H1 (cell line): ENCODE results near the gene LMNTD2. TPM values are rescaled to one million over a fixed set of nuclear protein-coding genes. Genes with fewer than 3 reads are reported as not detected.

Experiments used
- CTCF ChIA-PET: fragments of 300-600 bp; sonication (Branson Sonifier 250); formaldehyde crosslinking; loops from one replicate; lab custom pipeline; 2021; ENCODE audit not compliant: partially characterized antibody; lab: Charles Lee
- POLR2A ChIA-PET: fragments of 300-600 bp; sonication (Branson Sonifier 250); formaldehyde crosslinking; loops from one replicate; lab custom pipeline; 2021; ENCODE audit warnings: inconsistent platforms; ENCODE audit not compliant: partially characterized antibody; lab: Charles Lee
- DNase-seq, 2 experiments: peaks; one replicate each; pipeline versions ENCODE4 v3.0.0 to v3.0.0-alpha.2; 2010 to 2022; ENCODE audit warnings: low spot score in 2 of 2, low read depth in 1 of 2, mixed read lengths in 1 of 2
- FAIRE-seq: peaks from 2 replicates; lab custom pipeline; 2011; peaks lifted over from hg19 to GRCh38; lab: Jason Lieb, UNC
- H2AFZ ChIP-seq: 2 replicates; pipeline ENCODE4 v1.8.1; 2012; ENCODE audit warnings: low read length, inconsistent platforms
- H2AK5ac ChIP-seq: 2 replicates; pipeline ENCODE4 v1.6.1; 2013; ENCODE audit warnings: low read depth, low read length
- H2BK120ac ChIP-seq: replicated peaks from 2 replicates; pipeline ENCODE3; 2013; ENCODE audit warnings: low read depth, low read length, inconsistent platforms
- H2BK12ac ChIP-seq: 2 replicates; pipeline ENCODE4 v1.6.1; 2013; ENCODE audit warnings: low read depth, low read length
- H2BK15ac ChIP-seq: 2 replicates; pipeline ENCODE4 v1.6.1; 2013; ENCODE audit warnings: low read length
- H2BK20ac ChIP-seq: 2 replicates; pipeline ENCODE4 v1.6.1; 2013; ENCODE audit warnings: low read length
- H2BK5ac ChIP-seq: 2 replicates; pipeline ENCODE4 v1.6.1; 2013; ENCODE audit warnings: low read depth, low read length
- H3K14ac ChIP-seq: 2 replicates; pipeline ENCODE4 v1.6.1; 2013; ENCODE audit warnings: inconsistent platforms; ENCODE audit not compliant: insufficient read length
- H3K18ac ChIP-seq: 2 replicates; pipeline ENCODE4 v1.6.1; 2013; ENCODE audit warnings: low read length; ENCODE audit errors: extremely low read depth
- H3K23ac ChIP-seq: 2 replicates; pipeline ENCODE4 v1.6.1; 2013; ENCODE audit warnings: inconsistent platforms; ENCODE audit not compliant: insufficient read length
- H3K23me2 ChIP-seq: 2 replicates; pipeline ENCODE4 v1.6.1; 2013; ENCODE audit warnings: low read depth, low read length
- H3K27ac ChIP-seq: 2 replicates; pipeline ENCODE4 v1.6.1; 2011; ENCODE audit warnings: low read depth, low read length, inconsistent platforms
- H3K27me3 ChIP-seq, 4 experiments: replicated peaks in 1 of 4; 1 replicate in 1 of 4; 2 replicates in 3 of 4; pipeline versions ENCODE4 v1.6.1 to v1.8.1; 2011 to 2013; ENCODE audit warnings: low read length in 3 of 4, mild to moderate bottlenecking in 3 of 4, inconsistent platforms in 2 of 4, mixed read lengths in 2 of 4, moderate library complexity in 1 of 4; ENCODE audit not compliant: control insufficient read depth in 3 of 4, insufficient read depth in 3 of 4; ENCODE audit errors: extremely low read depth in 1 of 4
- H3K36me3 ChIP-seq, 4 experiments: 2 replicates each; pipeline versions ENCODE4 v1.6.1 to v1.8.1; 2011 to 2013; ENCODE audit warnings: mild to moderate bottlenecking in 4 of 4, low read length in 3 of 4, moderate library complexity in 2 of 4, control low read depth in 1 of 4, inconsistent platforms in 1 of 4; ENCODE audit not compliant: insufficient read depth in 4 of 4, control insufficient read depth in 2 of 4
- H3K4ac ChIP-seq: replicated peaks from 2 replicates; pipeline ENCODE3; 2013; ENCODE audit warnings: low read length, low read depth, mixed read lengths, inconsistent platforms; ENCODE audit not compliant: insufficient read length
- H3K4me1 ChIP-seq, 4 experiments: replicated peaks in 1 of 4; 1 replicate in 1 of 4; 2 replicates in 3 of 4; pipeline versions ENCODE4 v1.6.1 to v1.8.1; 2011 to 2013; ENCODE audit warnings: low read length in 3 of 4, inconsistent platforms in 2 of 4, mixed read lengths in 1 of 4; ENCODE audit not compliant: insufficient read depth in 4 of 4, control insufficient read depth in 3 of 4
- H3K4me2 ChIP-seq, 2 experiments: 2 replicates each; pipeline versions ENCODE4 v1.6.1 to v1.8.1; 2011 to 2013; ENCODE audit warnings: low read depth in 2 of 2, low read length in 2 of 2, control low read depth in 1 of 2, inconsistent platforms in 1 of 2, mild to moderate bottlenecking in 1 of 2; ENCODE audit not compliant: insufficient read depth in 1 of 2
- H3K4me3 ChIP-seq, 4 experiments: fragments of 200-600, 300-600 bp in 1 of 4; sonication (generic), shearing (Covaris generic), sonication (Bioruptor Twin) in 1 of 4; 2 replicates each; pipeline versions ENCODE4 v1.5.1 to v1.8.1; 2011 to 2016; ENCODE audit warnings: low read length in 4 of 4, low read depth in 3 of 4, control low read depth in 2 of 4, inconsistent platforms in 2 of 4, mild to moderate bottlenecking in 2 of 4, mixed read lengths in 1 of 4, moderate library complexity in 1 of 4; ENCODE audit not compliant: insufficient read depth in 2 of 4; ENCODE audit errors: extremely low read depth in 1 of 4
- H3K56ac ChIP-seq: replicated peaks from 2 replicates; pipeline ENCODE3; 2013; ENCODE audit warnings: low read depth, mild to moderate bottlenecking, mixed read lengths, low read length, inconsistent platforms; ENCODE audit not compliant: insufficient read length
- H3K79me1 ChIP-seq: 2 replicates; pipeline ENCODE4 v1.6.1; 2013; ENCODE audit warnings: low read depth, low read length, control low read depth
- H3K79me2 ChIP-seq, 2 experiments: 2 replicates each; pipeline versions ENCODE4 v1.6.1 to v1.8.1; 2012 to 2013; ENCODE audit warnings: low read length in 2 of 2, mild to moderate bottlenecking in 2 of 2, inconsistent platforms in 1 of 2; ENCODE audit not compliant: insufficient read depth in 2 of 2, control insufficient read depth in 1 of 2
- H3K9ac ChIP-seq, 4 experiments: replicated peaks in 1 of 4; 1 replicate in 1 of 4; 2 replicates in 3 of 4; pipeline versions ENCODE4 v1.6.1 to v1.8.1; 2011 to 2013; ENCODE audit warnings: low read depth in 3 of 4, low read length in 3 of 4, control low read depth in 2 of 4, mild to moderate bottlenecking in 2 of 4, moderate library complexity in 2 of 4, inconsistent platforms in 1 of 4; ENCODE audit errors: extremely low read depth in 1 of 4
- H3K9me3 ChIP-seq, 2 experiments: 2 replicates each; pipeline versions ENCODE4 v1.6.1 to v1.8.1; 2012 to 2013; ENCODE audit warnings: mild to moderate bottlenecking in 2 of 2, moderate library complexity in 2 of 2, control low read depth in 1 of 2, inconsistent platforms in 1 of 2, low read depth in 1 of 2, low read length in 1 of 2, mixed read lengths in 1 of 2; ENCODE audit not compliant: insufficient read depth in 2 of 2
- H4K20me1 ChIP-seq, 2 experiments: replicated peaks in 1 of 2; 2 replicates each; pipeline versions ENCODE3 to v1.8.1; 2011 to 2013; ENCODE audit warnings: inconsistent platforms in 2 of 2, low read length in 2 of 2, mild to moderate bottlenecking in 1 of 2; ENCODE audit not compliant: insufficient read depth in 2 of 2, control insufficient read depth in 1 of 2
- H4K5ac ChIP-seq: 2 replicates; pipeline ENCODE4 v1.6.1; 2013; ENCODE audit warnings: low read length, low read depth, mixed read lengths, inconsistent platforms; ENCODE audit not compliant: insufficient read length
- H4K8ac ChIP-seq: 2 replicates; pipeline ENCODE4 v1.8.0; 2013; ENCODE audit warnings: mild to moderate bottlenecking, moderate library complexity, low read length, inconsistent platforms; ENCODE audit not compliant: insufficient read depth; ENCODE audit errors: extremely low read depth
- H4K91ac ChIP-seq: replicated peaks from 2 replicates; pipeline ENCODE3; 2013; ENCODE audit warnings: low read length, mixed read lengths, inconsistent platforms; ENCODE audit not compliant: insufficient read length
- BCL11A ChIP-seq, 2 experiments: IDR thresholded peaks; one replicate each; pipeline ENCODE4 v1.6.1; 2011; ENCODE audit warnings: low read depth in 2 of 2, low read length in 2 of 2, mild to moderate bottlenecking in 2 of 2
- CBX8 ChIP-seq: fragments of 300-800, 300-1000 bp; sonication (generic); IDR thresholded peaks from 2 replicates; pipeline ENCODE4 v1.7.1; 2016; ENCODE audit warnings: low read depth, low read length, borderline replicate concordance
- EP300 ChIP-seq, 2 experiments: IDR thresholded peaks; 1 replicate in 1 of 2; 2 replicates in 1 of 2; pipeline ENCODE4 v1.6.1; 2011 to 2012; ENCODE audit warnings: low read depth in 2 of 2, low read length in 2 of 2, mild to moderate bottlenecking in 2 of 2, borderline replicate concordance in 1 of 2, inconsistent platforms in 1 of 2, moderate library complexity in 1 of 2
- GABPA ChIP-seq: IDR thresholded peaks from 2 replicates; pipeline ENCODE4 v1.6.1; 2011; ENCODE audit warnings: mild to moderate bottlenecking, low read length, moderate library complexity, borderline replicate concordance; ENCODE audit not compliant: insufficient read depth
- GTF2F1 ChIP-seq: IDR thresholded peaks from 2 replicates; pipeline ENCODE4 v1.6.1; 2012; ENCODE audit warnings: low read depth, low read length, improper control_type of control experiment, borderline replicate concordance
- HDAC6 ChIP-seq: IDR thresholded peaks from one replicate; pipeline ENCODE4 v1.7.1; 2012; ENCODE audit warnings: low read depth, mild to moderate bottlenecking, inconsistent platforms, low read length, moderate library complexity
- KDM5A ChIP-seq: fragments of 200-600 bp; IDR thresholded peaks from 2 replicates; pipeline ENCODE4 v1.7.1; 2012; ENCODE audit warnings: mild to moderate bottlenecking, low read length, inconsistent platforms, mixed read lengths
- PHF8 ChIP-seq: fragments of 200-600 bp; sonication (generic); conservative IDR thresholded peaks from 2 replicates; pipeline ENCODE4 v1.7.1; 2012; ENCODE audit warnings: low read depth, mild to moderate bottlenecking, inconsistent platforms, low read length, moderate library complexity
- RFX5 ChIP-seq: IDR thresholded peaks from 2 replicates; pipeline ENCODE4 v1.6.1; 2011; ENCODE audit warnings: low read depth, low read length, improper control_type of control experiment, borderline replicate concordance
- TAF7 ChIP-seq: optimal IDR thresholded peaks from 2 replicates; pipeline ENCODE3; 2011; ENCODE audit warnings: low read depth, mild to moderate bottlenecking, inconsistent platforms, low read length, moderate library complexity, borderline replicate concordance
- TEAD4 ChIP-seq: IDR thresholded peaks from 2 replicates; pipeline ENCODE4 v1.6.1; 2012; ENCODE audit warnings: low read depth, low read length, inconsistent platforms, mixed read lengths
- WGBS, 2 experiments: shearing (Covaris generic) in 1 of 2; methylation state at CpG; one replicate each; pipeline versions ENCODE4 v1.1.6 to v1.1.7; 2013 to 2015; ENCODE audit warnings: low lambda C conversion rate in 2 of 2, mixed read lengths in 2 of 2, inconsistent platforms in 1 of 2, low coverage in 1 of 2, missing lambda C conversion rate in 1 of 2; ENCODE audit not compliant: insufficient replicate concordance in 2 of 2, insufficient coverage in 1 of 2, insufficient read length in 1 of 2; ENCODE audit errors: extremely low coverage in 1 of 2, missing lambda C conversion rate in 1 of 2; 5-methylcytosine and 5-hydroxymethylcytosine counted together
- polyA plus RNA-seq, 7 experiments: library from polyadenylated mRNA; depleted of rRNA in 3 of 7; stranded (reverse) in 5 of 7; unstranded in 2 of 7; fragments of >200 nt in 5 of 7; fragments of 200-250 nt in 2 of 7; gene quantifications; 1 replicate in 5 of 7; 2 replicates in 1 of 7; 4 replicates in 1 of 7; pipeline versions ENCODE4 v1.2.1 to v1.2.3, GENCODE V29; 2011 to 2013; ENCODE audit warnings: missing spikeins in 2 of 7, mixed read lengths in 2 of 7
- total RNA-seq: library from RNA; stranded (reverse); fragmentation: NEBNext Ultra II Directional; extraction: Animal tissue kit (Norgen Biotek cat#: 25700); gene quantifications from 2 replicates; pipeline ENCODE4 v1.2.1, GENCODE V29; 2021

The LMNTD2 gene
- total and polyA plus RNA-seq, 2 of the 8 experiments (the other 6 are each of a cell fraction or from before 2014, with no cell fraction given), result 1.6 to 3.1 TPM

DNA sequence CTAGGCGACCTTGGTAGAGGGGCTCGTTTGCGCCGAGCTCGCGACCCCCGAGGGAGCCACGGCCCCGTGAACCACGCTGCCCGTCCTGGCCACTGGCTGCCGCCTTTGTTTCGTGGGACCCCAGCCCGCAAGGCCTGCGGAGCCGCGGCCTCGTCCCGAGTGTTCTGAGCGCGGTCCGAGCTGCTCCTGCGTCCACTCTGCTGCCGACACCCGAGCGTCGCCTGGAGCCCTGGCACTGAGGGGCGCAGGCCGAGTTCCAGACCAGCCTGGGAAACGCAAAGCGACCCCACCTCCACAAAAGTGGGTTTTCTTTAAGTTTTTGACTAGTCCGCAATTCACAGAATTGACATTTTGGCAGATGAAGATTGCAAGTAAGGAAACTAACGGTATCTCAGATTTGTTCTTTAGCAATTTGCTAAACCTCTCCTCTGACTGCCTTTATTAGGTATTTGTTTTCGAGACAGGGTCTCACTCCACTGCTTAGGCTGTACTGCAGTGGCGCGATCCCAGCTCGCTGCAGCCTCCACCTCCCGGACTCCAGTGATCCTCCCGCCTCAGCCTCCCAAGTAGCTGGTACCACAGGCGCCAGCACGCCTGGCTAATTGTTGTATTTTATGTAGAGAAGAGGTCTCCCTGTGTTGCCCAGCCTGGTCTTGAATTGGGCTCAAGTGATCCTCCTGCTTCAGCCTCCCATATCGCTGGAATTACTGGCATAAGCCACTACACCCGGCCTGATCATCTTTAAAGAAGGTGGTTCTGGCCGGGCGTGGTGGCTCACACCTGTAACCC is 52.6 kb downstream of the LMNTD2 start:
- Histone ChIP-seq H2BK120ac (peak overlapping the region; percentile 64), H3K27ac (no peak overlapping the region), H4K8ac (peak overlapping the region; percentile 71), H3K4me3 (peak overlapping the region; percentile 48 to 96 (median 70)), H2AFZ (no peak overlapping the region), H4K5ac (no peak overlapping the region), H2BK15ac (no peak overlapping the region), H3K4ac (no peak overlapping the region), H3K36me3 (no peaks in the 10 kb centered on the region; a peak in 1 of 8 replicates), H3K23me2 (peaks cover 8% of the 10 kb centered on the region), H3K9ac (peak overlapping the region in 3 of 4 experiments; percentile 34 to 50 (median 38); a peak in 5 of 7 replicates), H3K27me3 (no peaks in the 10 kb centered on the region), H3K18ac (peak overlapping the region; percentile 60; the same call in 1 of the 2 replicates), H3K4me2 (peak overlapping the region; percentile 54 to 85), H2BK20ac (no peak overlapping the region), H2AK5ac (no peak overlapping the region), H3K79me2 (peaks cover 0 to 14% of the 10 kb centered on the region in 2 experiments; a peak in 1 of 4 replicates), H3K14ac (no peak overlapping the region), H3K23ac (no peak overlapping the region), H4K20me1 (peaks cover 0 to 6% of the 10 kb centered on the region in 2 experiments), H3K9me3 (no peaks in the 10 kb centered on the region), H2BK5ac (no peak overlapping the region), H3K4me1 (peaks cover 0 to 9% (median 2%) of the 10 kb centered on the region in 4 experiments; a peak in 3 of 7 replicates), H3K56ac (no peak overlapping the region), H2BK12ac (no peak overlapping the region), H4K91ac (no peak overlapping the region), H3K79me1 (peaks cover 2% of the 10 kb centered on the region; the same call in 1 of the 2 replicates)
- FAIRE-seq (no peak), DNase-seq (no peak)
- ChIA-PET CTCF (interaction anchor here (0.5 to 0.6 kb wide), 2 partner anchors 131 to 1300 kb away, joined by 3 read pairs; no protein-coding TSS in a partner anchor), POLR2A (interaction anchor here (0.7 to 7.1 kb wide), 5 partner anchors 14 to 125 kb away, joined by 3 to 41 read pairs (median 8); partner anchors contain the start of gene LRRC56)
- 42% methylated on average over 43 of the region's 45 CpGs; no CpG with 5 or more reads in 1 of the 2 experiments for WGBS, 2 experiments
- TF ChIP-seq TAF7 (no peak), BCL11A (IDR thresholded peaks at IDR 0.05; ENCODE audit: low read depth in 2 of 2, low read length in 2 of 2) (no peak), EP300 (IDR thresholded peaks at IDR 0.05; ENCODE audit: borderline replicate concordance in 1 of 2, low read depth in 2 of 2, low read length in 2 of 2) (no peak), HDAC6 (no peak), PHF8 (no peak), CBX8 (no peak), TEAD4 (no peak), KDM5A (no peak), GTF2F1 (no peak), RFX5 (no peak), GABPA (peak; percentile 62; the same call in 1 of the 2 replicates)
